MV-4-11 (cell line): Measurements from ENCODE around the gene BCAR1.
"Not testable (repeated sequence)": the region's sequence is repeated elsewhere in the genome, so short reads cannot be mapped to it uniquely, and the experiment has no call there.

ENCODE experiments used
- DNase-seq: peaks from one replicate; lab custom pipeline; 2025; lab: John Stamatoyannopoulos, UW

Gene BCAR1

DNA sequence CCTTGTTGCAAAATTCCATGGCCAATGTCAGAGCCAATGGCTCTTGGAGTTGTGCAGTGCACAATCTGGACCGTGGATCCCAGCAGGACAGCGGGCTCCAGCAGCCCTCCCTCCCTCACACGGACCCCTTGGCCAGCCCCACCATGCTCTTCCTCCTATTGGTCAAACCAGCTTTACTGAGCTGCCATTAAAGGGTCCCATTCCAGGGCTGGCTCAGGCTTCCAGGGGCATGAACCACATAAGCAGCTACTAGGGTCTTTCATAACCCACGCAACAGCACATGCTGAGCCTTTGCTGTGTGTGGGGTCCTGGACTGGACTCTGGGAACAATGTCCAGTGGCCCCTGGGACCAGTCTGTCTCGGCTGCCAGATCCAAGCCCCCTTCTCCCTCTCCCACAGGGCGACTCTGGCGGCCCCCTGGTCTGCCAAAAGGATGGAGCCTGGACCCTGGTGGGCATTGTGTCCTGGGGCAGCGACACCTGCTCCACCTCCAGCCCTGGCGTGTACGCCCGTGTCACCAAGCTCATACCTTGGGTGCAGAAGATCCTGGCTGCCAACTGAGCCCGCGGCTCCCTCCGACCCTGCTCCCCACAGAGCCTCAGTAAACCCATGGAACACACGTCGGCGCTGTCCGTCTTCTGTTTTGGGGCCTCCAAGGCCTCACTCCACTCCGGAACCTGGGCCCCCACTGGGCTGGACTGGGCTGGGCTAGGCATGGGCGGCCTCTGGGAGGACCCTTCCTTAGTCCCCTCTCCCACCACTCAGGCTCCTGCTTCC lies 26.9 kb downstream of the BCAR1 start:
- no peak for DNase-seq

DNA sequence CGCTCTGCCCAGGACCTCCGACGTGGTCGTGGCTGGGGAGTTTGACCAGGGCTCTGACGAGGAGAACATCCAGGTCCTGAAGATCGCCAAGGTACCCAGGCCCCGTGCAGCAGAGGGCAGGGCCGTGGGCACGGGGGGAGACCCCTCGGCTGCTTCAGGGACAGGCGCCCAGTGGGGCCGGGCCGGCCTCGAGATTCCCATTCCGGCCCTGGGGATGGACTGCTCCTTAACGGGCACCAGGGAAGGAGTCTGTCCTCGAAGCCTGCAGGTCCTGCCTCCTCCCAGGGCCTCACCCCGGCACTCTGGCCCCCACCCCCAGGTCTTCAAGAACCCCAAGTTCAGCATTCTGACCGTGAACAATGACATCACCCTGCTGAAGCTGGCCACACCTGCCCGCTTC lies 28.3 kb downstream of the BCAR1 start:
- not testable (repeated sequence) for DNase-seq

DNA sequence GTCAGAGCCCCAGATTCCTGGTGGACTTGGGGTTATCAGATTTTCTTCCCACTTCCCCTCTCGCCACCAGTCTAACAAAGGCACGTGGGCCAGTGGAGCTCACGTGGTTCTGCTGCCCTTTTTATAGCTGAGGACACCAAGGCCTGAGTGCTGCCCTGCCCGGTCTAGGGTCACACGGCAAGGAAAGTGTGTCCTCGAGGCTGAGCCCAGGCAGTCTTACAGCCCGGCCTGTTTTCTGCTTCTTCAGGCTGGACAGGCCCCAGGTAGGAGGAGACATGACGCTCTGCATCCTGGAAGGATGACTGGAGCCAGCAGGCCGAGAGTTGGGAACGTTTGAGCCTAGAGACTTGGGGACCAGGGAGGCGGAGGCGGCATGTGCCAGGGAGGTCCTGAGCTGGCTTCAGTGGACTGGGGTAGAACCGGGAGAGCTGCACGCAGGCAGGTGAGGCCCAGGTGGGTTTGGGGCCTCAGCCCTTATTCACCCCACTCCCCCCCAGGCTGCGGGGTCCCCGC lies 29.1 kb downstream of the BCAR1 start:
- no peak for DNase-seq

GRCh38 chr16:75219838-75220237 lies 31.6 kb downstream of the BCAR1 start:
- DNase-seq, result no peak

- DNase-seq, result no peak
Measured at GRCh38 chr16:75219088-75219487, 32.3 kb downstream of the BCAR1 start.

DNA sequence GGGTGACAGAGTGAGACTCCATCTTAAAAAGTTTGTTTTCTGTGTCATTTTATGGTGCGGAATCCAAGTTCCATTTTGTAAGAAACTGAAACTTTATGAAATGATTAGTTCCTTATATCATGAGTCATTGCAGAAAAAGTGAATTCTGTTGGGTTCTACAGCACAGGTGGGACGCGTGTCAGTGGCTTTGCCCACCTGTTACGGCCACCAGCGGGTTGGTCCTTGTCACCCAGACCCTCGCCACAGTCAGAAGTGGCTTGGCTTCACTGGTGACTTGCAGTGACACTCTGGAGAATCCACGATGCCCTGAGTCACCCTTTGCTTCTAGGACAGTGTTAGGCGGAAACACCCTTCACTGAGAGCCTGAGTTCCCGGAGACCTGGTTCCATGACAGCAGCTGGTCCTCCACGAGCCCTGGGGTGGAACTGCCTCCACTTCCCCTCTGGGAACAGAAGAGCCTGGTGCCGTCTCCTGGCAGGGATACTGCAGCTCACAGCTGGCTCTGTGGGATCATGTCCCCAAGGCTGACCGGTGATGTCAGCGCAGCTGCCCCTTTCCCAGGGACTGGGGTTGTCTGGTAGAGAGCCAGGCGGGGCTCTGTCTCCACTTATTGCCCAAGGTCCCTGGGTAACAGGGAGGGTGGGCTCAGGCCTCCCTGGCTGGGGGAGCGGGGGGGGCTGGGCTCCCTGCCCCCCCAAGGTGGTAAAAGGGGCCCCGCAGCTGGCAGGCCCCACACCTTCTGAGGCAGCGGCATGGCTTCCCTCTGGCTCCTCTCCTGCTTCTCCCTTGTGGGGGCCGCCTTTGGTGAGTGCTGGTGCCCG lies 33.0 kb downstream of the BCAR1 start, which contains the start of gene CTRB1:
CTRB1 (plus strand) TSS at position 733 of the 821 bp plus-strand sequence; CDS start at position 753, 20 bp downstream.
- DNase-seq, result peak; percentile 12

- DNase-seq, result no peak
Measured at GRCh38 chr16:75217389-75217851, 34.0 kb downstream of the BCAR1 start.

- no peak for DNase-seq
Measured at GRCh38 chr16:75216576-75216975, 34.8 kb downstream of the BCAR1 start.

DNA sequence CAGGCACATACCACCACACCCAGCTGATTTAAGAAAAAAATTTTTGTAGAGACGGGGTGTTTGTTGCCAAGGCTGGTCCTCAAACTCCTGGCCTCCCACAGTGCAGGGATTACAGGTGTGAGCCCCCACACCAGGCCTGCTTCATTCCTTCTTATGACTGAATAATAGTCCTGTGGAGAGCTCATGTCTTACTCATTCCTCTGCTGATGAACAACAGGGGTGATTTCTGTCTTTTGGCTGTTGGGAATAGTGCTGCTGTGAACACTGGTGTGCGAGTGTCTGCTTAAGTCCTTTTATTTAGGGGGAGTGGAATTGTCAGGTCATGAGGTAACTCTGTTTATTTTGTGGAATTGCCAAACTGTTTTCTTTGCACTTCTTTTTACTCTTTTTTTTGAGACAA lies 35.3 kb downstream of the BCAR1 start:
- no peak for DNase-seq

GRCh38 chr16:75211286-75211685 lies 40.1 kb downstream of the BCAR1 start:
- not testable (repeated sequence) for DNase-seq

DNA sequence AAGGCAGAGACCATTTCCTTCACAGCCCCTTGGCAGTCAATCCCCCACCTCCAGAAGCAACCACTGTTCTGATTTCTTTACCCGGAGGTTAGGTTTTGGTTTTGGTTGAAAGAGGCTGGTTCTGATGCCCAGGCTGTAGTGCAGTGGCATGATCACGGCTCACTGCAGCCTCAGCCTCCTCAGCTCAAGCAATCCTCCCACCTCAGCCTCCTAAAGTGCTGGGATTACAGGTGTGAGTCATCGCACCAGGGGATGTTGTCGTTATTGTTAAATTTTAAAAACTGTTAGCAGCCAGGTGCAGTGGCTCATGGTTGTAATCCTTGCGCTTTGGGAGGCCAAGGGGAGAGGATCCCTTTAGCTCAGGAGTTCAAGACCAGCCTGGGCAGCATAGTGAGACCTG lies 41.5 kb downstream of the BCAR1 start:
- no peak for DNase-seq

GRCh38 chr16:75209514-75209913 lies 41.9 kb downstream of the BCAR1 start:
- not testable (repeated sequence) for DNase-seq

- no peak for DNase-seq
Measured at GRCh38 chr16:75208861-75209505, 42.4 kb downstream of the BCAR1 start.

- no peak for DNase-seq
Measured at GRCh38 chr16:75208242-75208825, 43.1 kb downstream of the BCAR1 start.

- DNase-seq, result no peak
Measured at GRCh38 chr16:75207831-75208230, 43.6 kb downstream of the BCAR1 start.

- DNase-seq, result no peak
Measured at GRCh38 chr16:75206749-75207451, 44.5 kb downstream of the BCAR1 start, which contains the start of gene CTRB2. Gene CTRB2 (minus strand): TSS chr16:75207161. CDS start chr16:75207141, 20 bp downstream.

DNA sequence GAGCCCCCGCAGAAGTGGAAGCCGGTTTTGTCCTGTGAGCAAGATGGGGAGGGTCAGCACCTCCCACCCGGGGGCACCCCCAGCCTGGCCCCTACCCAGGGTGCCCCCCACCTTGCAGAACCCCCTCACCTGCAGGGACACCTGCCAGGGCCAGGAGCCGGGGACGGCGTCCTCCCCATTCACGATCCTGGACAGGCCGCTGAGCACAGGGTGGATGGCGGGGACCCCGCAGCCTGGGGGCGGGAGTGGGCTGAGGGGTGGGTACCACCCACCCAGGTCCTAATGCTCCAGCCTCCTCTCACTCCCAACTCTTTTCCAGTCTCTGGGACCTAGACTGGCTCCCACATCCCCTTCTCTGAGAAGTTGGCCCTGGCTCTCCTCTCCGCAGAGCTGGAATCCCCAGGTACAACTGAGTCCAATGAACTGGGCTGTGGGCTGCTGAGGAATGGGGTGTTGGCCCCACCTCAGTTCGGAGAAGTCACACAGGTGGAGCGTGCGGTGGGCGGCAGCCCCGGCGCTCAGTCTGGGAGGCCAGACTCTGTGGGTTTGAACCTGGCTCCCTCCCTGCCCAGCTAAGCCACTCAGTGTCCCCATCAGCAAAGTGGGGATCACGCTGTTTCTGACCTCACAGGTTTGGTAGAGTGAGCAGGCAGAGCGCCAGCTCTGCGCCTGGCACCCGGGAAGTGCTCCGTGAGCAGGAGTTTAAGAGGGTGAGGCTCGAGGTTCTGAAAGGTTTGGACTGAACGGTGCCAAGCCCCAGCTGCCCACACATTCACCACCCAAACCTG lies 45.3 kb downstream of the BCAR1 start:
- DNase-seq, result not testable (repeated sequence)

DNA sequence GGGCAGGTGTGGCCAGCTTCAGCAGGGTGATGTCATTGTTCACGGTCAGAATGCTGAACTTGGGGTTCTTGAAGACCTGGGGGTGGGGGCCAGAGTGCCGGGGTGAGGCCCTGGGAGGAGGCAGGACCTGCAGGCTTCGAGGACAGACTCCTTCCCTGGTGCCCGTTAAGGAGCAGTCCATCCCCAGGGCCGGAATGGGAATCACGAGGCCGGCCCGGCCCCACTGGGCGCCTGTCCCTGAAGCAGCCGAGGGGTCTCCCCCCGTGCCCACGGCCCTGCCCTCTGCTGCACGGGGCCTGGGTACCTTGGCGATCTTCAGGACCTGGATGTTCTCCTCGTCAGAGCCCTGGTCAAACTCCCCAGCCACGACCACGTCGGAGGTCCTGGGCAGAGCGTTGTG lies 46.0 kb downstream of the BCAR1 start:
- not testable (repeated sequence) for DNase-seq

DNA sequence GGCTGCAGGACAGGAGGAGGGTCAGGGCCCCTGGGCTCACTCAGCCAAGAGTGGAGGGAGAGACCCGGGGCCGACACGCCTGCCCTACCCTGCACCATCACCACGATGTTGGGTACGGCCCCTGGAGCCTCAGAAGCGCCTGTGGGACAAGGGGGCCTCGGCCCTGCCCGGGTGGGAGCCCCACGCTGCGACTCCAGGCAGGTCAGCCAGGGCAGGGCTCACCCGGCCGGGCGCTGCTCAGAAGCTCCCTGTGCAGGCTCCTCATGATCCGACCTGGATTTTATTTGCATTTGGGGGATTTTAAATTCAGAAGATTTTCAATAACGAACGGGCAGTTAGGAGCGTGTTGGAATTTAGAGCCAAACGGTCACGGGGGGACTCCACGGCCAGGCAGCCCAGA lies 46.5 kb downstream of the BCAR1 start:
- not testable (repeated sequence) for DNase-seq

DNA sequence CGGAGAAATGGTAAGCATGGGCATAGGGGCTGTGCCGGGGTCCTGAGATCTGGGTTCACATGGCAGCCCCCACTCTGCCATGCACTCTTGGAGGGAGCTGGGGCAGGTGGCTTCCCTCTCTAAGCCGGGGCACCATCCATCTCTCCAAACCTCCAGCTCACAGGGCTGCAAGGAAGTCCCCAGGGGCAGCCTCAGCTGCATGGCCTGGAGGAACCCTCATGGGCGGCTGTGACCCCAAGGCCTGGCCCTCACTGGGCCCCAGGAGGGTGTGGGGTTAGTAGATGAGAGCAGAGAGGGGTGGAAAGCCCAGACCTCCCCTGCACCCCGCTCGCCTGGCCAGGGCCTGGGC lies 47.0 kb downstream of the BCAR1 start:
- no peak for DNase-seq
